ENCODE measurements around the gene SLC2A2. TPM values are rescaled to one million over a fixed set of nuclear protein-coding genes. Genes with fewer than 3 reads are reported as not detected.

SLC2A2 gene
- total RNA-seq, 1 experiment from 2014 or later: 0.09 TPM

DNA sequence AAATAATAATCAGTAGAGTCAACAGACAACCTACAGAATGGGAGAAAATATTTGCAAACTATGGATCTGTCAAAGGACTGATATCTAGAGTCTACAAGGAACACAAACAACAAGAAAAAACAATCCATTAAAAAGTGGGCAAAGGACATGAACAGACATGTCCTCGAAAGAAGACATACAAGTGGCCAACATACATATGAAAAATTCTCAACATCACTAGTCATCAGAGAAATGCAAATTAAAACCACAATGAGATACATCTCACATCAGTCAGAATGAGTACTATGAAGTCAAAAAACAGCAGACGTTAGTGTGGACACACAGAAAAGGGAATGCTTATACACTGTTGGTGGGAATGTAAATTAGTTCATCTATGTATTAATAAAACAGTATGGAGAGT, 33.7 kb downstream of the SLC2A2 start:
- Mint-ChIP-seq H3K36me3 (ENCODE audit: insufficient read depth, unreplicated experiment) (no peaks in the 10 kb centered on the region), H3K4me1 (ENCODE audit: low read depth, unreplicated experiment) (peaks cover 16% of the 10 kb centered on the region), H3K4me3 (ENCODE audit: low read depth, unreplicated experiment) (no peak overlapping the region), H3K27me3 (ENCODE audit: unreplicated experiment) (no peaks in the 10 kb centered on the region), H3K9me3 (ENCODE audit: low read depth, unreplicated experiment) (no peaks in the 10 kb centered on the region), H3K27ac (ENCODE audit: unreplicated experiment) (no peak overlapping the region)
- no peak for TF ChIP-seq CTCF (IDR thresholded peaks at IDR 0.05; ENCODE audit: unreplicated experiment)
- intact Hi-C loops (cut with micrococcal nuclease; ENCODE audit: unreplicated experiment): no loop called here
- no peak for DNase-seq
- BruUV-seq (replicated peaks): no TSS peak
- CTCF ChIA-PET: no interaction called here

DNA sequence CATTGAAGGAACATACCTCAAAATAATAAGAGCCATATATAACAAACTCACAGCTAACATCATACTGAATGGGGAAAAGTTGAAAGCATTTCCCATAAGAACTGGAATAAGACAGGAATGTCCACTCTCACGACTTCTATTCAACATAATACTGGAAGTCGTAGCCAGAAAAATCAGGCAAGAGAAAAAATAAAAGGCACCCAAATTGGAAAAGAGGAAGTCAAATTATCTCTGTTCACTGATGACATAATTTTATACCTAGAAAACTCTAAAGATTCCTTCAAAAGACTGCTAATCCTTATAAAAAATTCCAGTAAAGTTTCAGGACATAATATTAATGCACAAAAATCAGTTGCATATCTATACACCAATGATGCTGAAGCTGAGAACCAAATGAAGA, 34.9 kb downstream of the SLC2A2 start:
- no TSS peak for BruUV-seq (replicated peaks)
- no peaks in the 10 kb centered on the region for H3K36me3 Mint-ChIP-seq (ENCODE audit: insufficient read depth, unreplicated experiment)
- TF ChIP-seq CTCF (IDR thresholded peaks at IDR 0.05; ENCODE audit: unreplicated experiment): no peak
- no peak overlapping the region for H3K27ac Mint-ChIP-seq (ENCODE audit: unreplicated experiment)
- H3K4me3 Mint-ChIP-seq (ENCODE audit: low read depth, unreplicated experiment): no peak overlapping the region
- CTCF ChIA-PET: no interaction called here
- no peaks in the 10 kb centered on the region for H3K27me3 Mint-ChIP-seq (ENCODE audit: unreplicated experiment)
- DNase-seq: no peak
- H3K4me1 Mint-ChIP-seq (ENCODE audit: low read depth, unreplicated experiment): peaks cover 13% of the 10 kb centered on the region
- no peaks in the 10 kb centered on the region for H3K9me3 Mint-ChIP-seq (ENCODE audit: low read depth, unreplicated experiment)
- intact Hi-C loops (cut with micrococcal nuclease; ENCODE audit: unreplicated experiment): no loop called here

- Mint-ChIP-seq H3K4me3 (ENCODE audit: low read depth, unreplicated experiment) (no peak overlapping the region), H3K27me3 (ENCODE audit: unreplicated experiment) (no peaks in the 10 kb centered on the region), H3K36me3 (ENCODE audit: insufficient read depth, unreplicated experiment) (no peaks in the 10 kb centered on the region), H3K4me1 (ENCODE audit: low read depth, unreplicated experiment) (peaks cover 24% of the 10 kb centered on the region), H3K9me3 (ENCODE audit: low read depth, unreplicated experiment) (peaks cover 3% of the 10 kb centered on the region), H3K27ac (ENCODE audit: unreplicated experiment) (no peak overlapping the region)
- intact Hi-C loops (cut with micrococcal nuclease; ENCODE audit: unreplicated experiment): no loop called here
- BruUV-seq (replicated peaks): no TSS peak
- CTCF ChIA-PET: no interaction called here
- TF ChIP-seq CTCF (IDR thresholded peaks at IDR 0.05; ENCODE audit: unreplicated experiment): no peak
- DNase-seq: no peak
Observed at GRCh38 chr3:170989100-170989648, 37.3 kb downstream of the SLC2A2 start.

DNA sequence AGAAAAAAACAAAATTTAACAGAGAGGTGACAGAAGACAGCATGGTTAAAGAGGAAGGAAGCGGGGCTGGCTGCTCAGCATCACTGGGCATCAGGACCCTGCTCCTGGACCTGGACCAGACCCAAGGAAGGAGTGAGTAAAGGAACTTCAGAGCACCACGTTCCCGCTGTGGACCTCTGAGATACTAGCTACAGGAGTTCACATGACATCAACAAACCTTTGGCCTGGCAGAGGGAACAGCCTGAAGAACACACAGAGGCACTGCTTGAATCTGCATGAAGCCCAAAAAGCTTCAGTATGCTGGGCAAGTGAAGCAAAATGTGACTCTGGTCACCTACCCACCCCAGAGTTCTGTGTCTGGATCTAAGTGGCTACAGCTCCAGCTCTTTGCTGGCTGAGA, 38.1 kb downstream of the SLC2A2 start:
- Mint-ChIP-seq H3K27ac (ENCODE audit: unreplicated experiment) (no peak overlapping the region), H3K9me3 (ENCODE audit: low read depth, unreplicated experiment) (peaks cover 3% of the 10 kb centered on the region), H3K27me3 (ENCODE audit: unreplicated experiment) (no peaks in the 10 kb centered on the region), H3K4me3 (ENCODE audit: low read depth, unreplicated experiment) (no peak overlapping the region), H3K4me1 (ENCODE audit: low read depth, unreplicated experiment) (peaks cover 24% of the 10 kb centered on the region), H3K36me3 (ENCODE audit: insufficient read depth, unreplicated experiment) (no peaks in the 10 kb centered on the region)
- BruUV-seq (replicated peaks): no TSS peak
- intact Hi-C loops (cut with micrococcal nuclease; ENCODE audit: unreplicated experiment): no loop called here
- no peak for DNase-seq
- CTCF ChIA-PET: no interaction called here
- no peak for TF ChIP-seq CTCF (IDR thresholded peaks at IDR 0.05; ENCODE audit: unreplicated experiment)
